ENCODE results near the gene GALNT3. TPM values are rescaled to one million over a fixed set of nuclear protein-coding genes. Genes with fewer than 3 reads are reported as not detected.

GALNT3 gene
- total and polyA plus RNA-seq, 2 donors (not counting 1 experiment from before 2014, with no cell fraction given): 0.32 to 0.66 TPM

GRCh38 chr2:165825041-165825440 lies 31.0 kb upstream of the GALNT3 start:
- TF ChIP-seq EZH2 (IDR thresholded peaks at IDR 0.05; ENCODE audit: low read length, missing control alignments) (no peak), CTCF (conservative IDR thresholded peaks at IDR 0.05 in 1 of 2, IDR thresholded peaks at IDR 0.05 in 1 of 2; ENCODE audit: low read depth in 1 of 2, low read length in 2 of 2) (no peak)
- H3K36me3 ChIP-seq (ENCODE audit: control insufficient read depth, insufficient read depth, low read length): no peaks in the 10 kb centered on the region

GRCh38 chr2:165820296-165820695 lies 26.2 kb upstream of the GALNT3 start:
- H3K9me3 ChIP-seq (ENCODE audit: control insufficient read depth, insufficient read depth, low read depth, low read length): no peaks in the 10 kb centered on the region
- H2AFZ ChIP-seq (ENCODE audit: low read length): no peak overlapping the region
- no peaks in the 10 kb centered on the region for H3K79me2 ChIP-seq (ENCODE audit: control insufficient read depth, insufficient read depth, low read length)
- H3K27ac ChIP-seq (ENCODE audit: insufficient read depth, low read length): no peak overlapping the region
- no peak overlapping the region for H3K9ac ChIP-seq (ENCODE audit: insufficient read depth, low read length)
- H3K36me3 ChIP-seq (ENCODE audit: control insufficient read depth, insufficient read depth, low read length): no peaks in the 10 kb centered on the region
- DNase-seq (ENCODE audit: low read depth in 2 of 2): no peak
- H3K4me3 ChIP-seq (replicated peaks in 1 of 4; ENCODE audit: control extremely low read depth in 1 of 4, insufficient read depth in 1 of 4, low read depth in 3 of 4, low read length in 4 of 4): no peak overlapping the region
- H3K27me3 ChIP-seq (ENCODE audit: control insufficient read depth, insufficient read depth, low read length): no peaks in the 10 kb centered on the region
- H3K4me1 ChIP-seq (ENCODE audit: control insufficient read depth, extremely low read depth, insufficient read depth, low read length): no peaks in the 10 kb centered on the region
- TF ChIP-seq EZH2 (IDR thresholded peaks at IDR 0.05; ENCODE audit: low read length, missing control alignments) (no peak), CTCF (conservative IDR thresholded peaks at IDR 0.05 in 1 of 2, IDR thresholded peaks at IDR 0.05 in 1 of 2; ENCODE audit: low read depth in 1 of 2, low read length in 2 of 2) (no peak)
- no peak overlapping the region for H3K4me2 ChIP-seq (ENCODE audit: extremely low read depth, insufficient read depth, low read length)
- no peaks in the 10 kb centered on the region for H4K20me1 ChIP-seq (ENCODE audit: control insufficient read depth, extremely low read depth, insufficient read depth, low read length)

More at GRCh38 chr2:165825041-165825440, 31.0 kb upstream of the GALNT3 start:
- Histone ChIP-seq H3K27me3 (ENCODE audit: control insufficient read depth, insufficient read depth, low read length) (no peaks in the 10 kb centered on the region), H3K79me2 (ENCODE audit: control insufficient read depth, insufficient read depth, low read length) (no peaks in the 10 kb centered on the region), H3K9ac (ENCODE audit: insufficient read depth, low read length) (no peak overlapping the region), H3K9me3 (ENCODE audit: control insufficient read depth, insufficient read depth, low read depth, low read length) (no peaks in the 10 kb centered on the region), H3K27ac (ENCODE audit: insufficient read depth, low read length) (no peak overlapping the region), H3K4me2 (ENCODE audit: extremely low read depth, insufficient read depth, low read length) (no peak overlapping the region), H3K4me3 (replicated peaks in 1 of 4; ENCODE audit: control extremely low read depth in 1 of 4, insufficient read depth in 1 of 4, low read depth in 3 of 4, low read length in 4 of 4) (no peak overlapping the region), H3K4me1 (ENCODE audit: control insufficient read depth, extremely low read depth, insufficient read depth, low read length) (no peaks in the 10 kb centered on the region), H4K20me1 (ENCODE audit: control insufficient read depth, extremely low read depth, insufficient read depth, low read length) (no peaks in the 10 kb centered on the region), H2AFZ (ENCODE audit: low read length) (no peak overlapping the region)
- DNase-seq (ENCODE audit: low read depth in 2 of 2): peak; percentile 26 to 79

GRCh38 chr2:165818920-165819319 lies 24.9 kb upstream of the GALNT3 start:
- H3K27me3 ChIP-seq (ENCODE audit: control insufficient read depth, insufficient read depth, low read length): no peaks in the 10 kb centered on the region
- H3K4me3 ChIP-seq (replicated peaks in 1 of 4; ENCODE audit: control extremely low read depth in 1 of 4, insufficient read depth in 1 of 4, low read depth in 3 of 4, low read length in 4 of 4): no peak overlapping the region
- H3K36me3 ChIP-seq (ENCODE audit: control insufficient read depth, insufficient read depth, low read length): no peaks in the 10 kb centered on the region
- H3K4me1 ChIP-seq (ENCODE audit: control insufficient read depth, extremely low read depth, insufficient read depth, low read length): no peaks in the 10 kb centered on the region
- no peaks in the 10 kb centered on the region for H3K9me3 ChIP-seq (ENCODE audit: control insufficient read depth, insufficient read depth, low read depth, low read length)
- H3K4me2 ChIP-seq (ENCODE audit: extremely low read depth, insufficient read depth, low read length): no peak overlapping the region
- H4K20me1 ChIP-seq (ENCODE audit: control insufficient read depth, extremely low read depth, insufficient read depth, low read length): no peaks in the 10 kb centered on the region
- TF ChIP-seq EZH2 (IDR thresholded peaks at IDR 0.05; ENCODE audit: low read length, missing control alignments) (no peak), CTCF (conservative IDR thresholded peaks at IDR 0.05 in 1 of 2, IDR thresholded peaks at IDR 0.05 in 1 of 2; ENCODE audit: low read depth in 1 of 2, low read length in 2 of 2) (no peak)
- no peak overlapping the region for H3K27ac ChIP-seq (ENCODE audit: insufficient read depth, low read length)
- no peak for DNase-seq (ENCODE audit: low read depth in 2 of 2)
- no peak overlapping the region for H2AFZ ChIP-seq (ENCODE audit: low read length)
- no peaks in the 10 kb centered on the region for H3K79me2 ChIP-seq (ENCODE audit: control insufficient read depth, insufficient read depth, low read length)
- H3K9ac ChIP-seq (ENCODE audit: insufficient read depth, low read length): no peak overlapping the region
